Measurements from ENCODE around the gene SLC15A2. TPM values are rescaled to one million over a fixed set of nuclear protein-coding genes. Genes with fewer than 3 reads are reported as not detected.

Gene SLC15A2
- total RNA-seq, 1 donor from 2014 or later: 0.49 TPM

DNA sequence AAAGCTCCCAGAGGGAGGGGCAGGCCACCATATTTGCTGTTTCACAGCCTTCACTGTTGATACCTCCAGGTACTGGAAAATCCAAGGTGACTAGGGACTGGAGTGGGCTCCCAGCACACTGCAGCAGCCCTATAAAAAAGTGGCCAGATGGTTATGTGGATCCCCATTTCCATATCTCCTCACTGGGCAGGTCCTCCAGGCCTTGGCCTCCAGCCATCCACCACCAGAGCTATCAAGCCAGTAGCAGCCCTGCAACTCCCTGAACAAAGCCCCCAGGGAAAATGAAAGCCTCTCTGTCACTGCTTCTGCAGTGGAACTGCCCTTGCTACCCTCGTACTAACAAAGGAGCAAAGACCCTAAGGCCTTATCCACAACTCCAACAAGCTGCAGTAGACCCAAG, 69.4 kb downstream of the SLC15A2 start:
- no peak for DNase-seq (ENCODE audit: extremely low spot score in 2 of 2)
- Histone ChIP-seq H3K4me1 (no peaks in the 10 kb centered on the region), H3K4me3 (no peak overlapping the region), H3K27ac (no peak overlapping the region), H3K36me3 (no peaks in the 10 kb centered on the region), H3K27me3 (no peaks in the 10 kb centered on the region), H3K9me3 (no peaks in the 10 kb centered on the region)
- TF ChIP-seq, protein P1, sequence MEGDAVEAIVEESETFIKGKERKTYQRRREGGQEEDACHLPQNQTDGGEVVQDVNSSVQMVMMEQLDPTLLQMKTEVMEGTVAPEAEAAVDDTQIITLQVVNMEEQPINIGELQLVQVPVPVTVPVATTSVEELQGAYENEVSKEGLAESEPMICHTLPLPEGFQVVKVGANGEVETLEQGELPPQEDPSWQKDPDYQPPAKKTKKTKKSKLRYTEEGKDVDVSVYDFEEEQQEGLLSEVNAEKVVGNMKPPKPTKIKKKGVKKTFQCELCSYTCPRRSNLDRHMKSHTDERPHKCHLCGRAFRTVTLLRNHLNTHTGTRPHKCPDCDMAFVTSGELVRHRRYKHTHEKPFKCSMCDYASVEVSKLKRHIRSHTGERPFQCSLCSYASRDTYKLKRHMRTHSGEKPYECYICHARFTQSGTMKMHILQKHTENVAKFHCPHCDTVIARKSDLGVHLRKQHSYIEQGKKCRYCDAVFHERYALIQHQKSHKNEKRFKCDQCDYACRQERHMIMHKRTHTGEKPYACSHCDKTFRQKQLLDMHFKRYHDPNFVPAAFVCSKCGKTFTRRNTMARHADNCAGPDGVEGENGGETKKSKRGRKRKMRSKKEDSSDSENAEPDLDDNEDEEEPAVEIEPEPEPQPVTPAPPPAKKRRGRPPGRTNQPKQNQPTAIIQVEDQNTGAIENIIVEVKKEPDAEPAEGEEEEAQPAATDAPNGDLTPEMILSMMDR (IDR thresholded peaks at IDR 0.05): no peak
- TF ChIP-seq POLR2AphosphoS5 (IDR thresholded peaks at IDR 0.05; ENCODE audit: insufficient read depth in 1 of 2, low read depth in 1 of 2): no peak
- TF ChIP-seq POLR2A (IDR thresholded peaks at IDR 0.05): no peak
- intact Hi-C loops (cut with DNase I): no loop called here

DNA sequence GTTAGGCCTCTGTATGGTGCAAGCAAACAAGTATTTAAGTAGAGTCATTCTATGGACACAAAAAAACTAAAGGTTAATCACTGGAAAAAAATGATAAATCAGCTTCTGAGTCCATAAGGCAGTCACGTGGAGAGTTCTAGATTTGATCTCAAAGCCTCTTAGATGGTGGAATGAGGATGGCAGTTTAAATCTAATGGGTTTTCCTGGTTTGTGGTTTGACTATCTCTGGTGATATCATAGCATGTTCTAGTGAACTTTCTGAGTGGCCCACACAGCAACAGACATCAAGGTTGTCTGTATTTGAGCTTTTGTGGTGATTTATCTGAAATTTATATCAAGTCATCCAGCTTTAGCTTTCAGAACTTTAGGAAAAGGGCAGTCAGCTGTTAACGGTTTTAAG, 75.4 kb downstream of the SLC15A2 start:
- Histone ChIP-seq H3K4me3 (no peak overlapping the region), H3K4me1 (no peaks in the 10 kb centered on the region), H3K9me3 (no peaks in the 10 kb centered on the region), H3K36me3 (no peaks in the 10 kb centered on the region), H3K27ac (no peak overlapping the region), H3K27me3 (no peaks in the 10 kb centered on the region)
- no peak for DNase-seq (ENCODE audit: extremely low spot score in 2 of 2)
- TF ChIP-seq POLR2AphosphoS5 (IDR thresholded peaks at IDR 0.05; ENCODE audit: insufficient read depth in 1 of 2, low read depth in 1 of 2): no peak
- TF ChIP-seq, protein P1 (IDR thresholded peaks at IDR 0.05): no peak
- no peak for TF ChIP-seq POLR2A (IDR thresholded peaks at IDR 0.05)
- intact Hi-C loops (cut with DNase I): no loop called here

DNA sequence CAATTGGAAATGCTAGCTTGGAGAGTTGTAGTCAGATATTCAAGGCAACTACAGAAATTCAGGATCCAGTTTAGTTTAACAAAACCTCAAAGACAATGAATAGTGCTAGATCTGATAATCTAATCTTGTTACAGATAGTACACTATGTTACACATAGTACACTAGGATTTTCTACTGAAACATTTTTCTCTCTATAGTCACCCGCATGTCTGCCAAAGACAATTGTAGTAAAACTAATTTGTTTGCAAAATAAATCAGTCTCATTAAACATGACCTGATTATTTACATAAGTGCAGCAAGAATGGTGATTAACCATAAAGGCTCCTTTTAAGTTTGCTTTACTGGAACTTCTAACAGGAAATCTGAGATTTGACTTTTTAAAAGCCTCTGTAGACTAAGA, 75.8 kb downstream of the SLC15A2 start:
- TF ChIP-seq POLR2A (IDR thresholded peaks at IDR 0.05): no peak
- intact Hi-C loops (cut with DNase I): no loop called here

DNA sequence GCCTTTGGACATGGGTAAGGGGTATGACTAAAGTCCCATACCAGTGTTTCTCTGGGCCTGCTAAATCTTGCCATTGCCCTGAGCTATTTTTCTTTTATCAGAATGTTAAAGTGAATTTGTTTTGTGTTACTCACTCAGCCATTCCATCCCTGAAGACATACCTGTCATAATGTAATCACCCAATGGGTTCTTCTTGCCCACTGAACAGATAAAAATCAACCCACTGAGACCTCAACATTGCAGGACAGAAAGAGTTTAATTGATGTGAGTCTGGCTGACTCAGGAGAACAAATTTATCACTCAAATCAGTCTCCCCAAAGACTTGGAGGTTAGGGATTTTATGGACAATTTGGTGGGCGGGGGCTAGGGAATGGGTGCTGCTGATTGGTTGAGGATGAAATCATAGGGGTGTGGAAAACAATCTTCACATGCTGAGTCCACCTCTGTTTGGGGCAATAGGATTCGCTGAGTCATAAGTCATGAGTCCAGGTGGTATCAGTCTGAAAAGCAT, 80.5 kb downstream of the SLC15A2 start:
- no peak overlapping the region for H3K27ac ChIP-seq
- intact Hi-C loops (cut with DNase I): no loop called here
- no peaks in the 10 kb centered on the region for H3K4me1 ChIP-seq
- H3K4me3 ChIP-seq: no peak overlapping the region
- no peaks in the 10 kb centered on the region for H3K36me3 ChIP-seq
- no peak for DNase-seq (ENCODE audit: extremely low spot score in 2 of 2)
- no peaks in the 10 kb centered on the region for H3K27me3 ChIP-seq
- TF ChIP-seq, protein P1 (IDR thresholded peaks at IDR 0.05): no peak
- TF ChIP-seq POLR2AphosphoS5 (IDR thresholded peaks at IDR 0.05; ENCODE audit: insufficient read depth in 1 of 2, low read depth in 1 of 2): no peak
- TF ChIP-seq POLR2A (IDR thresholded peaks at IDR 0.05): no peak
- no peaks in the 10 kb centered on the region for H3K9me3 ChIP-seq

More for the DNA sequence above, 75.8 kb downstream of the SLC15A2 start:
- Histone ChIP-seq H3K36me3 (no peaks in the 10 kb centered on the region), H3K4me1 (no peaks in the 10 kb centered on the region), H3K9me3 (no peaks in the 10 kb centered on the region), H3K27me3 (no peaks in the 10 kb centered on the region), H3K27ac (no peak overlapping the region), H3K4me3 (no peak overlapping the region)
- DNase-seq (ENCODE audit: extremely low spot score in 2 of 2): no peak

DNA sequence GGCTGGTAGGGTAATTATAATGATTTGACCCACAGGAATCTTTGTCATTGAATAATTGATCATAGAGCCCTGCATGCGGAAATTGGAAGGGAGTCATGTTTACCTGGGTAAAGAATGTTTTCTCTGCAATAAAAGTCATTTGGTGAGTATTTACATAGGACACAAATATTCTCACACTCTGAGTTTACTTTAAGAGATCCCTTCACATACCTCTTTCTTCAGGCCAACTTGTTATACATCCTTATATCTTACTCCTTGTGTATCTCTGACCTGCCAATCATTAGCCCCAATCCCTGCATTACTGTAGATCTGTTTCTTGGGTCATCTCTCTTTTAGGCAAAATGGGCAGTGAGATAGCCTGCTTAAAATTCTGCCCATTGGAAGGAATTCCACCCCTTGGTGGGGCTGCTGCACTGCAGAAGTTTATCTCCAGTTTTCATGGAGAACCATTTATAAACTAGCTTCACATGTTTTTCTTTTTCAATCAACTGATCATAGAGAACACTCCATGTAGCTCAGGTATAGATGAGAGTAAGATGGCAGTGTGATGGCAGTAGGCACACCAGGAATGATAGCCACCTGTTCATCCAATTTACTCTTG, 81.6 kb downstream of the SLC15A2 start:
- no peaks in the 10 kb centered on the region for H3K36me3 ChIP-seq
- H3K4me3 ChIP-seq: no peak overlapping the region
- H3K9me3 ChIP-seq: no peaks in the 10 kb centered on the region
- intact Hi-C loops (cut with DNase I): no loop called here
- H3K4me1 ChIP-seq: peaks cover 5% of the 10 kb centered on the region
- no peak for DNase-seq (ENCODE audit: extremely low spot score in 2 of 2)
- no peaks in the 10 kb centered on the region for H3K27me3 ChIP-seq
- H3K27ac ChIP-seq: no peak overlapping the region
- TF ChIP-seq, protein P1 (IDR thresholded peaks at IDR 0.05): no peak
- no peak for TF ChIP-seq POLR2A (IDR thresholded peaks at IDR 0.05)
- no peak for TF ChIP-seq POLR2AphosphoS5 (IDR thresholded peaks at IDR 0.05; ENCODE audit: insufficient read depth in 1 of 2, low read depth in 1 of 2)

Measured in vagina (tissue), 2 donors.